HEK293T (cell line): ENCODE data around the gene MFAP4.

Source experiments
- BHLHE40 ChIP-seq: fragments of 450-650 bp; IDR thresholded peaks from 2 replicates; pipeline ENCODE4 v1.6.1; 2016; ENCODE audit warnings: mild to moderate bottlenecking, moderate library complexity, borderline replicate concordance
- FOXA1 ChIP-seq: fragments of 450-650 bp; IDR thresholded peaks from 2 replicates; pipeline ENCODE4 v1.6.1; 2016; ENCODE audit warnings: mild to moderate bottlenecking
- FOXM1 ChIP-seq: fragments of 450-650 bp; IDR thresholded peaks from 2 replicates; pipeline ENCODE4 v1.6.1; 2017; ENCODE audit warnings: mild to moderate bottlenecking, borderline replicate concordance

DNA sequence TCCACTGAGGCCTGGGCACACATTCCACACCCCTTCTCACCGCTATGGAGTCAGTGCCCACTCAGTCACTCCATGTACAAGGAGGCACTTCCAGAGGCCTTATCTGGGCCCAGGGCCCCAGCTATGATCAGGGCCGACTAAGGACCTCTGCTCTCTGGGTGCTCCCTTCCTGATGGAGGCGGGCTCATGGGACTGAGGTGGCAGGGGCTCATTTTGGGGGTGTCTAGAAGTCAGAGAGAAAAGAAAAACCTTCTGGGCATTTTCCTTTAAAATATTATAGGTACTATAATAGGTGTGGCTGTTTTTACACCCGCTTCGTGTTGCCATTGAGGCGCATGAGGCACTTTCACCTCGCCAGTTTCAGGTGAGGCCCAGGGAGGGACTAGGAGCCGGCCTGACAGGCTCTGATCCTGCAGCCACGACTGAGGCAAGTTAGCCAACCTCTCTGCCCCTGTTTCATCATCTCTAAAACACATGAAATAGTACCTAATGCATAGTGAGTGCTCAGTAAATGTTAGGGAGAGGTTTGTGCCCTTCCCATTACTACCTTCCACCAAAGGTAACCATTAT lies 38.8 kb downstream of the MFAP4 start:
- TF ChIP-seq FOXM1 (no peak), BHLHE40 (no peak), FOXA1 (no peak)
